ENCODE results near the gene GLYR1. TPM values are rescaled to one million over a fixed set of nuclear protein-coding genes. Genes with fewer than 3 reads are reported as not detected.

GLYR1 gene
- total RNA-seq, 4 donors from 2014 or later = 86.0 to 129 (median 97.0) TPM

DNA sequence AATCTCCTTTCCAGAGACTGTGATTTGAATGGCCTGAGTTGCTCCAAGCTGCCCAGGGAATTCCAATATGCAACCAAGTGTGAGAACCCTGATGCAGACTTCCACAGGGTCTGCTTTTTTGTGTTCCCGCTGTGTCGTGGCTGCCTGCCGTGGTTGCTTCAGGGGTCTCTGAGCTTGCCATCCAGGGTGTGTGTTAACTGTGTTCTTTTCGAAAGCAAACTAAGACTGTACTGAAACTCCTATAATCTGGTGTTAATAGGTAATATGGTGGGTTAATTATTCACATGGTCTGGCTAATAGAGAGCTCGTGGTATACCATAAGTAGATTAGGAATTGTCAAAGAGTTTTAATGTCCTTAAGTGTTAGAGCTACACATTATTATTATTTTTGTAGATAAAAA lies 20.9 kb upstream of the GLYR1 start:
- TF ChIP-seq, protein P1, sequence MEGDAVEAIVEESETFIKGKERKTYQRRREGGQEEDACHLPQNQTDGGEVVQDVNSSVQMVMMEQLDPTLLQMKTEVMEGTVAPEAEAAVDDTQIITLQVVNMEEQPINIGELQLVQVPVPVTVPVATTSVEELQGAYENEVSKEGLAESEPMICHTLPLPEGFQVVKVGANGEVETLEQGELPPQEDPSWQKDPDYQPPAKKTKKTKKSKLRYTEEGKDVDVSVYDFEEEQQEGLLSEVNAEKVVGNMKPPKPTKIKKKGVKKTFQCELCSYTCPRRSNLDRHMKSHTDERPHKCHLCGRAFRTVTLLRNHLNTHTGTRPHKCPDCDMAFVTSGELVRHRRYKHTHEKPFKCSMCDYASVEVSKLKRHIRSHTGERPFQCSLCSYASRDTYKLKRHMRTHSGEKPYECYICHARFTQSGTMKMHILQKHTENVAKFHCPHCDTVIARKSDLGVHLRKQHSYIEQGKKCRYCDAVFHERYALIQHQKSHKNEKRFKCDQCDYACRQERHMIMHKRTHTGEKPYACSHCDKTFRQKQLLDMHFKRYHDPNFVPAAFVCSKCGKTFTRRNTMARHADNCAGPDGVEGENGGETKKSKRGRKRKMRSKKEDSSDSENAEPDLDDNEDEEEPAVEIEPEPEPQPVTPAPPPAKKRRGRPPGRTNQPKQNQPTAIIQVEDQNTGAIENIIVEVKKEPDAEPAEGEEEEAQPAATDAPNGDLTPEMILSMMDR (IDR thresholded peaks at IDR 0.05) = no peak
- TF ChIP-seq EP300 (IDR thresholded peaks at IDR 0.05) (no peak), POLR2AphosphoS5 (IDR thresholded peaks at IDR 0.05) (no peak), POLR2A (IDR thresholded peaks at IDR 0.05) (no peak)
- ATAC-seq = no peak
- peaks cover 0 to 65% of the 10 kb centered on the region in 2 donors for H3K36me3 ChIP-seq
- H3K9me3 ChIP-seq = no peaks in the 10 kb centered on the region
- no peak overlapping the region for H3K4me3 ChIP-seq
- H3K27me3 ChIP-seq = no peaks in the 10 kb centered on the region
- H3K4me1 ChIP-seq = peaks cover 0 to 8% (median 0%) of the 10 kb centered on the region in 3 donors
- H3K27ac ChIP-seq = no peak overlapping the region
- 60 to 91% methylated on average over 1 to 2 of the region's 5 CpGs for WGBS, 2 donors (ENCODE audit: low coverage in 1 of 2)

GRCh38 chr16:4866586-4866985 lies 19.5 kb upstream of the GLYR1 start:
- Histone ChIP-seq H3K27me3 (no peaks in the 10 kb centered on the region), H3K36me3 (peaks cover 0 to 64% of the 10 kb centered on the region in 2 donors), H3K9me3 (no peaks in the 10 kb centered on the region), H3K27ac (no peak overlapping the region), H3K4me3 (no peak overlapping the region), H3K4me1 (peaks cover 0 to 12% (median 0%) of the 10 kb centered on the region in 3 donors)
- no peak for ATAC-seq
- no peak for TF ChIP-seq POLR2A (IDR thresholded peaks at IDR 0.05)
- TF ChIP-seq EP300 (IDR thresholded peaks at IDR 0.05) = no peak
- TF ChIP-seq, protein P1 (IDR thresholded peaks at IDR 0.05) = no peak
- no peak for TF ChIP-seq POLR2AphosphoS5 (IDR thresholded peaks at IDR 0.05)
- 98 to 100% methylated on average over 1 to 6 of the region's 12 CpGs for WGBS, 2 donors (ENCODE audit: low coverage in 1 of 2)

DNA sequence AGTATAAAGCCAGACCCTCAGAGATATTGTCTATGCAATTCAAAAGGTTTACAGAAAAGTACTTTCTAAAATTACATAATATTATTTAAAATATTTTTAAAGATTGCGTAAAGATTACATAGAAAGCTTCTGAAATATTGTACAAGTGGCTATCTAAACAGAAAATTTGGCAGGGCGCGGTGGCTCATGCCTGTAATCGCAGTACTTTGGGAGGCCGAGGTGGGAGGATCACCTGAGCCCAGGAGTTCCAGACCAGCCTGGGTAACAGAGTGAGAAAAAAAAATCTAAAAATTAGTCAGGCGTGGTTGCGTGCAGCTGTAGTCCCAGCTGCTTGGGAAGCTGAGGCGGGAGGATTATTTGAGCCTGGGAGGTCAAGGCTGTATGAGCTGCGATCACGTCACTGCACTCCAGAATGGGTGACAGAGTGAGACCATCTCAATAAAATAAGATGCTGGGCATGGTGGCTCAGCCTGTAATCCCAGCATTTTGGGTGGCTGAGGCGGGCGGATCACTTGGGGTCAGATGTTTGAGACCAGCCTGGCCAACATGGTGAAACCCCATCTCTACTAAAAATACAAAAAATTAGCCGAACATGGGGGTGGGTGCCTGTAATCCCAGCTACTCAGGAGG lies 18.3 kb upstream of the GLYR1 start:
- H3K36me3 ChIP-seq = peaks cover 0 to 64% of the 10 kb centered on the region in 2 donors
- no peak overlapping the region for H3K4me3 ChIP-seq
- H3K27me3 ChIP-seq = no peaks in the 10 kb centered on the region
- no peak for ATAC-seq
- peaks cover 0 to 12% (median 0%) of the 10 kb centered on the region in 3 donors for H3K4me1 ChIP-seq
- whole genome bisulfite sequencing, 2 donors (ENCODE audit: low coverage in 1 of 2) = 90 to 96% methylated on average over 5 to 12 of the region's 13 CpGs
- TF ChIP-seq POLR2AphosphoS5 (IDR thresholded peaks at IDR 0.05) (no peak), EP300 (IDR thresholded peaks at IDR 0.05) (no peak), POLR2A (IDR thresholded peaks at IDR 0.05) (no peak)
- TF ChIP-seq, protein P1 (IDR thresholded peaks at IDR 0.05) = no peak
- no peaks in the 10 kb centered on the region for H3K9me3 ChIP-seq
- no peak overlapping the region for H3K27ac ChIP-seq

- no peak overlapping the region for H3K27ac ChIP-seq
- peaks cover 0 to 64% of the 10 kb centered on the region in 2 donors for H3K36me3 ChIP-seq
- no peaks in the 10 kb centered on the region for H3K27me3 ChIP-seq
- ATAC-seq = no peak
- peaks cover 0 to 12% (median 0%) of the 10 kb centered on the region in 3 donors for H3K4me1 ChIP-seq
- 49 to 75% methylated on average over 3 of the region's 3 CpGs for WGBS, 2 donors (ENCODE audit: low coverage in 1 of 2)
- no peaks in the 10 kb centered on the region for H3K9me3 ChIP-seq
- TF ChIP-seq POLR2AphosphoS5 (IDR thresholded peaks at IDR 0.05) (no peak), EP300 (IDR thresholded peaks at IDR 0.05) (no peak), POLR2A (IDR thresholded peaks at IDR 0.05) (no peak)
- TF ChIP-seq, protein P1 (IDR thresholded peaks at IDR 0.05) = no peak
- H3K4me3 ChIP-seq = no peak overlapping the region
Measured at GRCh38 chr16:4864728-4865127, 17.6 kb upstream of the GLYR1 start.

- Histone ChIP-seq H3K4me1 (peaks cover 0 to 17% (median 0%) of the 10 kb centered on the region in 3 donors), H3K27ac (no peak overlapping the region), H3K4me3 (no peak overlapping the region), H3K36me3 (peaks cover 0 to 65% of the 10 kb centered on the region in 2 donors), H3K9me3 (no peaks in the 10 kb centered on the region), H3K27me3 (no peaks in the 10 kb centered on the region)
- peak; percentile 28 for ATAC-seq
- TF ChIP-seq, protein P1 (IDR thresholded peaks at IDR 0.05) = no peak
- no peak for TF ChIP-seq EP300 (IDR thresholded peaks at IDR 0.05)
- TF ChIP-seq POLR2AphosphoS5 (IDR thresholded peaks at IDR 0.05) = no peak
- no peak for TF ChIP-seq POLR2A (IDR thresholded peaks at IDR 0.05)
- WGBS, 2 donors (ENCODE audit: low coverage in 1 of 2) = 50 to 77% methylated on average over 3 to 5 of the region's 5 CpGs
Measured at GRCh38 chr16:4862639-4863038, 15.6 kb upstream of the GLYR1 start.

Data from gastroesophageal sphincter (tissue), 4 donors.